Amniotic epithelial cell (primary cell): ENCODE measurements around the gene SLC17A7.

Source experiments
- DNase-seq: peaks from one replicate; pipeline ENCODE4 v3.0.0-alpha.2; 2010; ENCODE audit warnings: low read depth

SLC17A7 gene

GRCh38 chr19:49407079-49407478 lies 34.2 kb downstream of the SLC17A7 start:
- no peak for DNase-seq

GRCh38 chr19:49403404-49404187 lies 37.7 kb downstream of the SLC17A7 start:
- DNase-seq: no peak

- peak; percentile 52 for DNase-seq
Measured at GRCh38 chr19:49400029-49400428, 41.3 kb downstream of the SLC17A7 start.

- no peak for DNase-seq
Measured at GRCh38 chr19:49398931-49399330, 42.4 kb downstream of the SLC17A7 start.

- DNase-seq: no peak
Measured at GRCh38 chr19:49398001-49398615, 43.2 kb downstream of the SLC17A7 start.

GRCh38 chr19:49396738-49397505 lies 44.4 kb downstream of the SLC17A7 start:
- DNase-seq: no peak

- DNase-seq: peak; percentile 52
Measured at GRCh38 chr19:49395581-49396407, 45.5 kb downstream of the SLC17A7 start.

- no peak for DNase-seq
Measured at GRCh38 chr19:49393881-49394280, 47.4 kb downstream of the SLC17A7 start.

- DNase-seq: peak; percentile 56
Measured at GRCh38 chr19:49391581-49392399, 49.5 kb downstream of the SLC17A7 start.

GRCh38 chr19:49390929-49391359 lies 50.4 kb downstream of the SLC17A7 start:
- DNase-seq: no peak

GRCh38 chr19:49390131-49390928 lies 51.0 kb downstream of the SLC17A7 start:
- DNase-seq: no peak

GRCh38 chr19:49389406-49389805 lies 51.9 kb downstream of the SLC17A7 start:
- DNase-seq: no peak

GRCh38 chr19:49387936-49388372 lies 53.4 kb downstream of the SLC17A7 start, which contains the start of gene KASH5:
KASH5 (plus strand) TSS chr19:49388249; CDS start chr19:49390884, 2,635 bp downstream.
- DNase-seq: peak; percentile 52

GRCh38 chr19:49383599-49383998 lies 57.7 kb downstream of the SLC17A7 start:
- DNase-seq: no peak

- no peak for DNase-seq
Measured at GRCh38 chr19:49382639-49383038, 58.7 kb downstream of the SLC17A7 start.

- DNase-seq: no peak
Measured at GRCh38 chr19:49380391-49380790, 60.9 kb downstream of the SLC17A7 start.
